LHCN-M2 (cell line): ENCODE measurements around the gene FBXL16. TPM values are rescaled to one million over a fixed set of nuclear protein-coding genes. Genes with fewer than 3 reads are reported as not detected.

Source experiments
- DNase-seq: peaks from one replicate; pipeline ENCODE4 v3.0.0-alpha.2; 2012; ENCODE audit warnings: low read depth
- total RNA-seq: library from RNA; depleted of rRNA; stranded (reverse); fragments of >200 nt; gene quantifications from 2 replicates; pipeline ENCODE4 v1.2.3, GENCODE V29; 2014

Gene FBXL16
- total RNA-seq, 1 experiment from 2014 or later, result not detected

GRCh38 chr16:724188-725040, 18.8 kb upstream of the FBXL16 start:
- no peak for DNase-seq

DNA sequence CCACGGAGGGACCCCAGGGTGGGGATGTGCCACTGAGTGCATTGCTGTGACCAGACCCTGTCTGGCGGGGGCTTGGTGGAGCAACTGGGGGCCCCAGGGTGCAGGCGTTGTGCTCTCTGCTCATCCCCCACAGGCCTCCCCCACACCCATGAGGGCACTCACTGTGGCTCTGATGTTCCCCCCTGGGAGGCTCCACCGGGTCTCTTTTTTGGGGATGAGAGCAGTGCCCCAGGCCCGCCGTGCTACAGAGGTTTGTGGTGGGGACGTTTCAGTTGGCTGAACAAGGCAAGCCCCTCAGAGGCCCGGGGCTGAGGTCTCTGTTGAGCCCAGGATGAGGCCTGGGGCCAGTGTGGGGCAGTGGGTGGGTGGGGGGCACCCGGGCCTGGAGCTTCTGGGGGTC, 18.1 kb upstream of the FBXL16 start:
- DNase-seq, result no peak

- DNase-seq, result no peak
Observed at GRCh38 chr16:722835-723633, 17.4 kb upstream of the FBXL16 start.

GRCh38 chr16:721765-722540, 16.4 kb upstream of the FBXL16 start:
- no peak for DNase-seq

- peak; percentile 64 for DNase-seq
Observed at GRCh38 chr16:720990-721764, 15.6 kb upstream of the FBXL16 start, which contains the start of gene ANTKMT. Gene ANTKMT (plus strand): TSS chr16:721146. CDS start chr16:721275, 129 bp downstream.

GRCh38 chr16:720447-720989, 14.9 kb upstream of the FBXL16 start:
- DNase-seq, result peak; percentile 79

GRCh38 chr16:719815-720446, 14.3 kb upstream of the FBXL16 start:
- no peak for DNase-seq

DNA sequence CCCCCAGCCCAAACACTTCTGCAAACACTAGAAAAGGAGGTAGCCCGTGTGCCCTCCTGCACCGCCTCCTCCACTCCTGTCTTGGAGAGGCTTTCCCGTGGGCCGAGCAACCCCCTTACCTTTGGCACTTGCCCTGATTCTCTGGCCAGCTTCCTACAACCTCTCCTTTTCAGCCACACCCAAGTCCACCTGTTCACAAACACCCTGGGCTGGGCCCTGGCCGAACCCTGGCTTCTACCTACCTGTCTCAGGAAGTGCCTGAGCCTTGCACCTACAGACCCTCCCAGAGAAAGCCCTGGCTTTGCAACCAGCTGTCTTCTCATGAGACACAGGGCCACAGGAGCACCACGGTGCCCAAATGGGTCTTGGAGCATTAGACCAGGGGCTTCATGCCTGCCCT, 13.3 kb upstream of the FBXL16 start:
- no peak for DNase-seq

DNA sequence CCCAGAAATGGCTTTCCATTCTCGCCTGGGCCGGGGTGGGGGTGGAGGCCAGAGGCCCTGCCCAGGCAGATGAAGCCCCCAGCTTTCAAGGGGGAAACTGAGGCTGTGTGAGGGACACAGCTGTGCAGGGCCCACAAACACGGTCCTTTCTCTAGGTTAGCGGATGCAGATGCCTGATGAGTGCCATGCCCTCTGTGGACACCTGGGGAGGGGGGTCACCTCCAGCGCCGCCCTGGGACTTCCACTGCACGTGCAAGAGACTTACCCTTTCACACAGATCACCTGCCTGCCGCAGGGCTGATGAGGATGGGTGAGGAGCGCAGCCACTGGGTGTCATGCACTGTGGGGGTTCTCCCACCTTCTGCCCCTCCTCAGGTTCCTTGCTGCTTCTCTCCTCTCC, 12.8 kb upstream of the FBXL16 start:
- no peak for DNase-seq

DNA sequence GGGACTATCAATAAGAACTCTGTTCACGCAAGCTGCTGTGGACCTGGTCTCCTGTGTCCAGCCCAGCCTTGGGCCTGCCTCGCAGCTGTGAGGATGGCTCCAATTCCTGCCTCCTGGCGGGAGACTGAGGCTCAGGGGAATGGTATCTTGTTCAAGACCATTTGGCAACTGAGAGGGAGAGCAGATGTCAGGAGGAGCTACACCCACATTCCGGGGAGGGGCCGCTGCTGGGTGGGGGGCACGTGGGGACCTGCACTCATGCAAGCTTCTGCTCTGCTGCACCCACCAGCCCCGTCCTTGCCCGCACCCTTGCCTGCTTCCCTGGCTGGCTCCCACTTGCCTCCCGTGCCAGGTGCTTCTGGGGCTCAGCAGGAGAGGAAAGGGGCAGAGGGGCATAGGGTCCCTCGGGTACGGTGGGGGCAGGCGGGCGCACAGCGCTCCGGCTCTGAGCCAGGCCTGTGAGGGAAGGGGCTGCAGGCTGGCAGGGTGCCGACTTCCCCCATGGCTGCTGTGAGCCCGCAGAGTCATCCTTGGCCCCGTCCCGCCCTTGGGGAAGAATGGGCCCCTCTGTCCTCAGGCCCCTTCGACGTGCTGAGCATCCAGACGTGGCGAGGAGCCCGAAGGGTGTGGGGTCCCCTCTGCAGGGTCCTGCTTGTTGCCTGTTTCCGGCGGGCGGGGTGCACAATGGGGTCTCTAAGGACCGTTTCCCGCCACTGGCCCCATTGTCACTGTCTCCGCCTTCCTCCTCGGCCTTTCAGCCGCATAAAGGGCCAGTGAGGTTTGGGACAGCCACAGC, 12.0 kb upstream of the FBXL16 start:
- DNase-seq, result no peak

- no peak for DNase-seq
Observed at GRCh38 chr16:716768-717325, 11.2 kb upstream of the FBXL16 start.

- no peak for DNase-seq
Observed at GRCh38 chr16:716200-716568, 10.6 kb upstream of the FBXL16 start.

GRCh38 chr16:715477-716199, 10.0 kb upstream of the FBXL16 start:
- no peak for DNase-seq

DNA sequence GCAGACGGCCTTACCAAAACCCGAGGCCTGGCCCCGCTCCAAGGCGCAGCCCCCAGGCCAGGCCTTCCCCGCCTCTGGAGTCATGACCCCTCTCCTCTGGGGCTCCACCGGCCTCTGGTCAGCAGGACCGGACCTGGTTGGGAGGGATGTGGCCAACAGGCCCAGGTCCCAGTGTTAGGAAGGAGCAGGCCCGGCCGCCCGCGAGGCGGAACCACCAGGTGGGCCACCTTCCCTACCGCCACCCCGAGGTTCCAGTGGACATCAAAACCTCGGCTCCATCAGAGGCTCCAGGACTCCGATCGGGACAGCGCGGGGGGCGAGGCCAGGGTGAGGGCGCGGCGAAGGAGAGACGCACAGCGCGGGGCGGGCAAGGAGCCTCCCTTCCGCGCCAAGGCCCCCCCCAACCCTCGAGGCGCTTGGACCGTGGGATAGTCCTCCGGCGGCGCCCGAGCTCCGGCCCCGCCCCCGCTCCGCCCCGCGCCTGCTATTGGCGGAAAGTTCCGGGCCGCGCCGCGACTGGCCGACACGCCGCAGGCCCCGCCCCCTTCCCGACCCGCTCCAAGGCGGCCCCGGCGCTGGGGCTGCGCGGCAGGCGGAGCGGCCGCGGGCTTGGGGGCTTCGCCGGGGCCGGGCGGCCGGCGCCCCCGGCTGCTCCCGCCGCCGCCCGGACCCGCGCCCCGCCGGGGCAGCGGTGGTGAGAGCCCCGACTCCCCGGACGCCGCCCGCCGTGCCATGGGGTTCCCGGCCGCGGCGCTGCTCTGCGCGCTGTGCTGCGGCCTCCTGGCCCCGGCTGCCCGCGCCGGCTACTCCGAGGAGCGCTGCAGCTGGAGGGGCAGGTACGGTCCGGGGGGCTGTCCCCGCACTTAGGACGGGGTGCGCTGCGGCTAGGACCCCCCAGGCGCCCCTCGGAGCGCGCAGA, 9.2 kb upstream of the FBXL16 start, which contains the start of gene METRN:
TSS of gene METRN (plus strand) at position 561 of the 919 bp plus-strand sequence. CDS start at position 733, 172 bp downstream.
- peak; percentile 76 for DNase-seq

- no peak for DNase-seq
Observed at GRCh38 chr16:714079-714478, 8.5 kb upstream of the FBXL16 start.

DNA sequence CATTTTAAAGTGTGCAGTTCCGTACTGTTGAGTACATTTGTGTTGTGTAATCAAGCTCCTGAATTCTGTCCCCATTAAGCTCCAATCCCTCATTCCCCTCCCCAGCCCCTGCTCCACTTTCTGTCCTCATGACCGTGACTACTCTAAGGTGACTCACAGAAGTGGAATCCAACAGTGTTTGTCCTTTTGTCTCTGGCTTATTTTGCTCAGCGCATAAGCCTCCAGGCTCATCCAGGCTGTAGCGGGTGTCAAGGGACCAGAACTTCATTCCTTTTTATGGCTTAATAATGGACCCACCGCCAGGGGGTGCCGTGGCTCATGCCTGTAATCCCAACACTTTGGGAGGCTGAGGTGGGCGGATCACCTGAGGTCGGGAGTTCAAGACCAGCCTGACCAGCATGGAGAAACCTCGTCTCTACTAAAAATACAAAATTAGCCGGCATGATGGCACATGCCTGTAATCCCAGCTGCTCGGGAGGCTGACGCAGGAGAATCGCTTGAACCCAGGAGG, 7.2 kb upstream of the FBXL16 start:
- DNase-seq, result peak; percentile 99
